HepG2 (cell line): ENCODE data around the gene CTCF. TPM values are rescaled to one million over a fixed set of nuclear protein-coding genes. Genes with fewer than 3 reads are reported as not detected.

Source experiments
- ATF3 ChIP-seq: sonication (generic); formaldehyde crosslinking; IDR thresholded peaks from 2 replicates; pipeline ENCODE4 v1.4.0; 2020; ENCODE audit warnings: missing genetic modification reagents
- CREB1 ChIP-seq, 2 experiments: fragments of 450-650 bp in 1 of 2; IDR thresholded peaks; 2 replicates each; pipeline ENCODE4 v1.6.1; 2016 to 2017; ENCODE audit warnings: control low read depth in 1 of 2, mild to moderate bottlenecking in 1 of 2, missing compliant biosample characterization in 1 of 2, missing genetic modification characterization in 1 of 2
- FOSL2 ChIP-seq: sonication (generic); formaldehyde crosslinking; IDR thresholded peaks from 2 replicates; pipeline ENCODE4 v1.4.0; 2020; ENCODE audit warnings: missing genetic modification reagents
- HCFC1 ChIP-seq: fragments of 150-350 bp; IDR thresholded peaks from 2 replicates; pipeline ENCODE4 v1.6.1; 2014; ENCODE audit warnings: low read depth, low read length
- NCOA1 ChIP-seq: sonication (generic); formaldehyde crosslinking; IDR thresholded peaks from 2 replicates; pipeline ENCODE4 v1.9.0; 2021; ENCODE audit warnings: missing genetic modification reagents
- RNF219 ChIP-seq: sonication (generic); formaldehyde crosslinking; IDR thresholded peaks from 2 replicates; pipeline ENCODE4 v1.5.0; 2020; ENCODE audit warnings: mild to moderate bottlenecking, missing genetic modification reagents
- SOX13 ChIP-seq, 3 experiments: fragments of 450-650 bp in 1 of 3; sonication (generic) in 1 of 3; formaldehyde crosslinking in 1 of 3; IDR thresholded peaks in 2 of 3; conservative IDR thresholded peaks in 1 of 3; 2 replicates each; pipeline versions ENCODE4 v1.5.0 to v1.6.1; 2016 to 2020; ENCODE audit warnings: antibody characterized with exemption in 1 of 3, mild to moderate bottlenecking in 1 of 3, missing compliant biosample characterization in 1 of 3, missing genetic modification reagents in 1 of 3, moderate library complexity in 1 of 3
- SPEN ChIP-seq: sonication (generic); formaldehyde crosslinking; IDR thresholded peaks from 2 replicates; pipeline ENCODE4 v1.5.1; 2020; ENCODE audit warnings: low read depth, mild to moderate bottlenecking, missing genetic modification reagents
- THAP7 ChIP-seq: sonication (generic); formaldehyde crosslinking; IDR thresholded peaks from 2 replicates; pipeline ENCODE4 v1.8.1; 2023; ENCODE audit warnings: mild to moderate bottlenecking, missing genetic modification reagents
- TRAFD1 ChIP-seq: sonication (generic); formaldehyde crosslinking; IDR thresholded peaks from 2 replicates; pipeline ENCODE4 v1.5.1; 2020; ENCODE audit warnings: missing genetic modification reagents, mild to moderate bottlenecking, borderline replicate concordance
- ZBTB14 ChIP-seq: sonication (generic); formaldehyde crosslinking; IDR thresholded peaks from 2 replicates; pipeline ENCODE4 v1.4.0; 2020; ENCODE audit warnings: missing genetic modification reagents
- ZBTB7A ChIP-seq: sonication (generic); formaldehyde crosslinking; IDR thresholded peaks from 2 replicates; pipeline ENCODE4 v1.8.0; 2022; ENCODE audit warnings: mild to moderate bottlenecking, missing genetic modification reagents
- ZNF24 ChIP-seq: fragments of 450-650 bp; IDR thresholded peaks from 2 replicates; pipeline ENCODE4 v1.6.1; 2017; ENCODE audit warnings: antibody characterized with exemption, mild to moderate bottlenecking
- ZNF430 ChIP-seq: sonication (generic); formaldehyde crosslinking; IDR thresholded peaks from 2 replicates; pipeline ENCODE4 v1.9.0; 2021; ENCODE audit warnings: mild to moderate bottlenecking, missing genetic modification reagents
- ZNF598 ChIP-seq: sonication (generic); formaldehyde crosslinking; IDR thresholded peaks from 2 replicates; pipeline ENCODE4 v1.5.1; 2020; ENCODE audit warnings: mild to moderate bottlenecking, missing genetic modification reagents, borderline replicate concordance
- ZNF800 ChIP-seq: sonication (generic); formaldehyde crosslinking; IDR thresholded peaks from 2 replicates; pipeline ENCODE4 v1.4.0; 2020; ENCODE audit warnings: missing genetic modification reagents
- ZNF878 ChIP-seq: sonication (generic); formaldehyde crosslinking; IDR thresholded peaks from 2 replicates; pipeline ENCODE4 v1.8.1; 2023; ENCODE audit warnings: mild to moderate bottlenecking, missing genetic modification reagents, moderate library complexity
- polyA plus RNA-seq, 8 experiments: library from polyadenylated mRNA; depleted of rRNA in 3 of 8; stranded (reverse) in 7 of 8; unstranded in 1 of 8; fragments of >200 nt; fragmentation: Illumina TruSeq in 4 of 8; extraction: Trizol in 4 of 8; gene quantifications; 2 replicates each; pipeline versions ENCODE4 v1.2.1 to v1.2.3, GENCODE V29; 2011 to 2016; ENCODE audit warnings: low read depth in 4 of 8, missing spikeins in 1 of 8, mixed read lengths in 1 of 8; ENCODE audit not compliant: insufficient read depth in 1 of 8
- total RNA-seq, 5 experiments: library from RNA; depleted of rRNA; stranded (reverse); fragments of >200 nt; fragmentation: Illumina TruSeq; extraction: Trizol; gene quantifications; 2 replicates each; pipeline ENCODE4 v1.2.3, GENCODE V29; 2016; ENCODE audit warnings: low read depth in 1 of 5

Gene CTCF
- total and polyA plus RNA-seq, 2 of the 13 experiments (the other 11 are each of a cell fraction or from before 2014, with no cell fraction given): 19.5 to 37.5 TPM

GRCh38 chr16:67546761-67547422 is 15.4 kb upstream of the CTCF start (continued):
- no peak for TF ChIP-seq ZNF800 (CRISPR knock-in tag)
- TF ChIP-seq ZBTB14 (CRISPR knock-in tag): no peak
- no peak for TF ChIP-seq ZNF430 (CRISPR knock-in tag)
- TF ChIP-seq SPEN (CRISPR knock-in tag): no peak
- no peak for TF ChIP-seq ZNF598
- no peak for TF ChIP-seq ZBTB7A (CRISPR knock-in tag)
- TF ChIP-seq NCOA1 (CRISPR knock-in tag): no peak
- TF ChIP-seq RNF219 (CRISPR knock-in tag): no peak
- no peak for TF ChIP-seq FOSL2
- no peak for TF ChIP-seq CREB1 (IDR thresholded peaks at IDR 0.05)
- TF ChIP-seq CREB1 (CRISPR knock-in tag; IDR thresholded peaks at IDR 0.05): no peak
- TF ChIP-seq ZNF878 (CRISPR knock-in tag): no peak; the same call in 1 of the 2 replicates
- no peak for TF ChIP-seq SOX13 (IDR thresholded peaks at IDR 0.05)
- no peak for TF ChIP-seq SOX13 (CRISPR knock-in tag; conservative IDR thresholded peaks at IDR 0.05 in 1 of 2, IDR thresholded peaks at IDR 0.05 in 1 of 2)
- no peak for TF ChIP-seq TRAFD1 (CRISPR knock-in tag)
- no peak for TF ChIP-seq HCFC1
- TF ChIP-seq THAP7: no peak
- no peak for TF ChIP-seq ZNF24
- TF ChIP-seq ATF3 (CRISPR knock-in tag): no peak
